BLaER1 (cell line): ENCODE results near the gene ARGLU1.
A peak's percentile ranks its signal among the peaks of the same experiment; 100 is the strongest.

Source experiments
- H3K27ac ChIP-seq: shearing (Covaris generic); formaldehyde crosslinking; 2 replicates; pipeline ENCODE4 v1.8.1; 2022
- H3K27me3 ChIP-seq: shearing (Covaris generic); formaldehyde crosslinking; 2 replicates; pipeline ENCODE4 v1.8.1; 2022
- H3K36me3 ChIP-seq: shearing (Covaris generic); formaldehyde crosslinking; 2 replicates; pipeline ENCODE4 v1.8.1; 2022
- H3K4me1 ChIP-seq: shearing (Covaris generic); formaldehyde crosslinking; 2 replicates; pipeline ENCODE4 v1.8.1; 2022
- H3K4me2 ChIP-seq: shearing (Covaris generic); formaldehyde crosslinking; 2 replicates; pipeline ENCODE4 v1.8.1; 2022
- H3K4me3 ChIP-seq: shearing (Covaris generic); formaldehyde crosslinking; 2 replicates; pipeline ENCODE4 v1.8.1; 2022
- H3K9ac ChIP-seq: shearing (Covaris generic); formaldehyde crosslinking; 2 replicates; pipeline ENCODE4 v1.8.1; 2022
- H3K9me3 ChIP-seq: shearing (Covaris generic); formaldehyde crosslinking; 2 replicates; pipeline ENCODE4 v1.8.1; 2022
- H4K20me1 ChIP-seq: shearing (Covaris generic); formaldehyde crosslinking; 2 replicates; pipeline ENCODE4 v1.8.1; 2022
- Cebpa-rat ChIP-seq: shearing (Covaris generic); IDR thresholded peaks from 2 replicates; pipeline ENCODE4 v1.8.1; 2022

ARGLU1 gene

GRCh38 chr13:106533943-106534638 is 33.8 kb downstream of the ARGLU1 start:
- Histone ChIP-seq H3K9ac (peak overlapping the region; percentile 95), H3K4me2 (peak overlapping the region; percentile 95), H3K4me3 (peak overlapping the region; percentile 94), H3K27ac (peak overlapping the region; percentile 91), H3K4me1 (peaks cover 46% of the 10 kb centered on the region), H4K20me1 (peaks cover 82% of the 10 kb centered on the region), H3K9me3 (no peaks in the 10 kb centered on the region), H3K27me3 (no peaks in the 10 kb centered on the region), H3K36me3 (peaks cover 34% of the 10 kb centered on the region)
- no peak for TF ChIP-seq Cebpa-rat

- H3K4me1 ChIP-seq = peaks cover 50% of the 10 kb centered on the region
- H3K9me3 ChIP-seq = no peaks in the 10 kb centered on the region
- peaks cover 82% of the 10 kb centered on the region for H4K20me1 ChIP-seq
- no peak for TF ChIP-seq Cebpa-rat
- H3K9ac ChIP-seq = peak overlapping the region; percentile 95
- peaks cover 41% of the 10 kb centered on the region for H3K36me3 ChIP-seq
- peak overlapping the region; percentile 95 for H3K4me2 ChIP-seq
- peak overlapping the region; percentile 91 for H3K27ac ChIP-seq
- peak overlapping the region; percentile 94 for H3K4me3 ChIP-seq
- H3K27me3 ChIP-seq = no peaks in the 10 kb centered on the region
Measured at GRCh38 chr13:106533101-106533942, 34.6 kb downstream of the ARGLU1 start.

GRCh38 chr13:106532111-106532929 is 35.6 kb downstream of the ARGLU1 start:
- Histone ChIP-seq H4K20me1 (peaks cover 82% of the 10 kb centered on the region), H3K4me2 (peak overlapping the region; percentile 95), H3K9me3 (no peaks in the 10 kb centered on the region), H3K4me3 (peak overlapping the region; percentile 94), H3K36me3 (peaks cover 51% of the 10 kb centered on the region), H3K9ac (peak overlapping the region; percentile 95), H3K4me1 (peaks cover 50% of the 10 kb centered on the region), H3K27ac (peak overlapping the region; percentile 91), H3K27me3 (no peaks in the 10 kb centered on the region)
- TF ChIP-seq Cebpa-rat = no peak

- no peak for TF ChIP-seq Cebpa-rat
- Histone ChIP-seq H4K20me1 (peaks cover 94% of the 10 kb centered on the region), H3K4me1 (peaks cover 59% of the 10 kb centered on the region), H3K27me3 (no peaks in the 10 kb centered on the region), H3K4me2 (peak overlapping the region; percentile 95), H3K9me3 (no peaks in the 10 kb centered on the region), H3K4me3 (peak overlapping the region; percentile 94), H3K9ac (peak overlapping the region; percentile 95; the same call in 1 of the 2 replicates), H3K36me3 (peaks cover 64% of the 10 kb centered on the region), H3K27ac (no peak overlapping the region)
Measured at GRCh38 chr13:106530980-106531481, 36.9 kb downstream of the ARGLU1 start.

- H3K9me3 ChIP-seq = no peaks in the 10 kb centered on the region
- no peak overlapping the region for H3K27ac ChIP-seq
- H3K4me1 ChIP-seq = peaks cover 66% of the 10 kb centered on the region
- TF ChIP-seq Cebpa-rat = no peak
- H4K20me1 ChIP-seq = peaks cover 100% of the 10 kb centered on the region
- H3K4me2 ChIP-seq = peak overlapping the region; percentile 95
- peak overlapping the region; percentile 94 for H3K4me3 ChIP-seq
- peak overlapping the region; percentile 38; the same call in 1 of the 2 replicates for H3K9ac ChIP-seq
- peaks cover 71% of the 10 kb centered on the region for H3K36me3 ChIP-seq
- no peaks in the 10 kb centered on the region for H3K27me3 ChIP-seq
Measured at GRCh38 chr13:106530171-106530851, 37.6 kb downstream of the ARGLU1 start.

GRCh38 chr13:106529415-106530170 is 38.3 kb downstream of the ARGLU1 start:
- Histone ChIP-seq H3K27ac (no peak overlapping the region), H3K4me3 (peak overlapping the region; percentile 94; the same call in 1 of the 2 replicates), H3K9ac (peak overlapping the region; percentile 38; the same call in 1 of the 2 replicates), H3K36me3 (peaks cover 79% of the 10 kb centered on the region), H3K4me2 (peak overlapping the region; percentile 95), H3K27me3 (no peaks in the 10 kb centered on the region), H4K20me1 (peaks cover 100% of the 10 kb centered on the region), H3K4me1 (peaks cover 74% of the 10 kb centered on the region), H3K9me3 (no peaks in the 10 kb centered on the region)
- no peak for TF ChIP-seq Cebpa-rat

GRCh38 chr13:106528718-106529414 is 39.1 kb downstream of the ARGLU1 start:
- H3K9ac ChIP-seq = no peak overlapping the region
- peaks cover 85% of the 10 kb centered on the region for H3K36me3 ChIP-seq
- peak overlapping the region; percentile 95 for H3K4me2 ChIP-seq
- no peak overlapping the region for H3K4me3 ChIP-seq
- H4K20me1 ChIP-seq = peaks cover 100% of the 10 kb centered on the region
- peaks cover 81% of the 10 kb centered on the region for H3K4me1 ChIP-seq
- no peaks in the 10 kb centered on the region for H3K27me3 ChIP-seq
- no peak overlapping the region for H3K27ac ChIP-seq
- TF ChIP-seq Cebpa-rat = no peak
- no peaks in the 10 kb centered on the region for H3K9me3 ChIP-seq

- H4K20me1 ChIP-seq = peaks cover 100% of the 10 kb centered on the region
Measured at GRCh38 chr13:106527826-106528225, 40.1 kb downstream of the ARGLU1 start.

More at GRCh38 chr13:106527826-106528225, 40.1 kb downstream of the ARGLU1 start:
- Histone ChIP-seq H3K27me3 (no peaks in the 10 kb centered on the region), H3K4me2 (peak overlapping the region; percentile 95; the same call in 1 of the 2 replicates), H3K27ac (no peak overlapping the region), H3K4me3 (no peak overlapping the region), H3K9ac (no peak overlapping the region), H3K4me1 (peaks cover 91% of the 10 kb centered on the region), H3K36me3 (peaks cover 95% of the 10 kb centered on the region), H3K9me3 (no peaks in the 10 kb centered on the region)
- no peak for TF ChIP-seq Cebpa-rat
